Right cardiac atrium (tissue), 5 donors: ENCODE results near the gene PARP1. TPM values are rescaled to one million over a fixed set of nuclear protein-coding genes. Genes with fewer than 3 reads are reported as not detected.

Source experiments
- ATAC-seq, 2 donors: fragments of 200-7000 bp; cut with Tn5 transposase; one replicate each; pipeline versions ENCODE4 v1.8.0 to v1.9.1; 2020; ENCODE audit warnings: moderate library complexity in 2 of 2, mild to moderate bottlenecking in 1 of 2
- DNase-seq, 3 donors: peaks; one replicate each; pipeline ENCODE4 v3.0.0-alpha.2; 2020
- H3K27ac ChIP-seq: one replicate; pipeline ENCODE4 v1.5.1; 2013; ENCODE audit warnings: mild to moderate bottlenecking, low read length, control low read depth, moderate library complexity
- H3K27me3 ChIP-seq: one replicate; pipeline ENCODE4 v1.6.1; 2013; ENCODE audit not compliant: control insufficient read depth, insufficient read depth
- H3K4me1 ChIP-seq: one replicate; pipeline ENCODE4 v1.6.1; 2013; ENCODE audit warnings: low read length; ENCODE audit not compliant: control insufficient read depth, insufficient read depth
- H3K4me3 ChIP-seq: one replicate; pipeline ENCODE4 v1.5.1; 2013; ENCODE audit warnings: low read length, control low read depth
- H3K9me3 ChIP-seq: one replicate; pipeline ENCODE4 v1.6.1; 2013; ENCODE audit warnings: low read length; ENCODE audit not compliant: control insufficient read depth
- WGBS: extraction: QIAGEN DNeasy Blood & Tissue Kit; methylation state at CpG from one replicate; pipeline ENCODE4 v1.1.7; 2013; 5-methylcytosine and 5-hydroxymethylcytosine counted together
- intact Hi-C, 4 donors: fragments of 100-400 bp; cut with DNase I; formaldehyde crosslinking; loops; one replicate each; pipeline versions ENCODE4 v1.11.0 to v1.14.0; 2022 to 2023
- polyA plus RNA-seq: library from polyadenylated mRNA; stranded (reverse); fragments of 200-250 nt; gene quantifications from one replicate; pipeline ENCODE4 v1.2.3, GENCODE V29; 2013
- total RNA-seq, 4 donors: library from RNA; stranded (reverse); fragmentation: NEBNext Ultra II Directional; extraction: Animal tissue kit (Norgen Biotek cat#: 25700); gene quantifications; one replicate each; pipeline ENCODE4 v1.2.1, GENCODE V29; 2021
- donor health status: healthy with polysubstance abuse.
- donor health status: DM: no; HTN: yes; CAD: no.
- donor health status: DM: no; HTN: no; CAD: no.
- donor health status: DM: no; HTN: yes; CAD: no; lungs with severe emphysema.
- donor health status: DM: yes; HTN: yes; CAD: no.

PARP1 gene
- total and polyA plus RNA-seq, 5 donors = 34.2 to 61.6 (median 54.0) TPM

DNA sequence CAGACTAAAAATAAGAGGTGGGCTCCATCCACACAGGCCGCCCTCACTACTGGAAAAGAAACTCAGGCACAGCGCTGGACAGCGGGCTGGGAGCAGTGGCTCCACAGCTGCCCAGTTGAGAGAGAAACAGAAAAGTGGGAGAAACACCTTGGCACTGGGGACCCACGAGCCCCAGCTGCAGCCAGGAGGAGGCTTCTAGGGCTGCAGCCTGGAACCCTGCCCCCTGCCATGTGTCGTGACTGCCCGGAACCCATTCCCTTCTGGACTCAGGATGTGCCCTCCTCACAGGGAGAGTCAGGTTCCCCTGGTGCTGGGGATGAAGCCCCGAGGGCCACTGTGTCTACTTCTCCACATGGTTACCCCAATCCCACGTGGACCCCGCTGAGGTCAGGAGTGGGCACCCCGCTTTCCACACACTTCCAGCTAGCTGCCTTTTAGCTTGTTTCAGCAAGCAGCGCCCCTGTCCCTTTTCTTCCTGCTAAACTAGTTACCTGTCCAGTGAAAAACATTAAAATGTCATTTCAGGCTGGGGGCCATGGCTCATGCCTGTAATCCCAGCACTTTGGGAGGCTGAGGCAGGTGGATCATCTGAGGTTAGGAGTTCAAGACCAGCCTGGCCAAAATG lies 35.9 kb downstream of the PARP1 start:
- ATAC-seq (peak in 1 of 2 donors; percentile 13), DNase-seq (no peak)
- Histone ChIP-seq H3K9me3 (no peaks in the 10 kb centered on the region), H3K4me3 (no peak overlapping the region), H3K27me3 (no peaks in the 10 kb centered on the region), H3K27ac (no peak overlapping the region), H3K4me1 (peaks cover 7% of the 10 kb centered on the region)
- 94% methylated on average over 11 of the region's 11 CpGs for WGBS
- intact Hi-C loops = no loop called here

DNA sequence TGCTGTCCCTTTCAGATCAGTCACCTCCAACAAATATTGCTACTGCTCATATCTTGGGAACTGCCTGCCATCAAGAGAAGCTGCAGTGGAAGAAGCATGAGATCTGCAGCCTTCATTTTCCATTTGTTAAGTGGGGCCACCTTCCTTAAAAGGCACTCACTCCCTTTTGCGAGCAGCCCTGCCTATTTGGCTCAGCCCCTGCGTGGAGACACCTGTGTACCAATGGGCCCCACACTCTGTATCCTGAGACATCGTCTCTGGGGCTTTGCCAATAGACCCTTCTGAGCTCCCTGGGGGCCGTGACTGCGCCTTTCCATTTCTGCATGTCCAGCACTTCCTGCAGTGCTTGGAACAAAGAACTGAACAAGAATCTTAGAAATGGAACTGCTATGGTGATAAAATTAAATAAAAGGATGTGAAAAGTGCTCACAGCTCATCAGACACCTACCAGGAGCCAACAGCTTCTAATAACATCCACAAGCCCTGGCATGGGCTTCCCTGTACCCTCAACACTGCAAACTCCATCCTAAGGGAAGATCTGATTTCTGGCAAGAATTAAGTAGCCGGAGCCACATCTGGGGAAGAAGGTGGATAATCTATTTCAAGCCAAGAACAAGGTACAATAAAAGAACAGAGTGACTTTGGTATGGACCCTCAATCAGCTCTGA lies 36.7 kb downstream of the PARP1 start:
- intact Hi-C loops = no loop called here
- DNase-seq (no peak), ATAC-seq (peak in 1 of 2 donors; percentile 41)
- Histone ChIP-seq H3K27me3 (no peaks in the 10 kb centered on the region), H3K27ac (peak overlapping the region; percentile 31), H3K4me1 (peaks cover 7% of the 10 kb centered on the region), H3K9me3 (no peaks in the 10 kb centered on the region), H3K4me3 (no peak overlapping the region)
- WGBS = 63% methylated on average over 6 of the region's 6 CpGs

DNA sequence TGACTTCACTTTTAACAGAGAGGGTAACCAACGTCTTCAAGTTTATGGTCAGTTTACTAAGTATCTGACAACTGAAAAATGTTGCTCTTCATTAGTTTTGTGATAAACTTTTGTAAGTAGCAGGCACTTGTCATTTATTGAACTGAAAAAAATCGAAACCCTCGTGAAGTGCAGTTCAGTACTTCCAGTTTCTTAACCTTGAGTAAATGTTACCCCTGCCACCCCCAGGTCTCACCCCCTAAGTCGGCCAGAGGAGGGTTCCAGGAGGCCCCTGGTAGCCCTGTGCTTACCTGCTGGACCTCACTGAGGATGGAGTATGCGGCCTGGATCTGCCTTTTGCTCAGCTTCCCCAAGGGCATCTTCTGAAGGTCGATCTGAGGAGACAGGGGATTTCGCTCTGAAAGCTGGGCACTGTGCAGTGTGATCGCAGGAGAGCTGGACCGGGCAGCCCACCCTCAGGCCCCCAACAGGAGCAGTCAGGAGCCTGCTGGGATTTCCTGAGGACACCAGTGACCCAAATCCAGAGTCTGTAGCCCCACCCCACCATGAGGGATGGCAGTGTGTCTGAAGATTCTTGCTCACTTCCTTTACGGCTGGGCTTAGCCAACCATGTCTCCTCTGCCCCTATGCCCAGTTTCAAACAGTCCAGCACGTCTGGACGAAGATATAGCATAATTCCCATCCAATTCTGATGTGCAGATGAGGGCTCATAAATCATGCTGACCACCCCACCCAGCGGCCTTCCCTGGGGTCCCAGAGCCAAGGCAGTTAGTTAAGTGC lies 37.6 kb downstream of the PARP1 start:
- ATAC-seq (no peak), DNase-seq (no peak)
- Histone ChIP-seq H3K4me1 (peaks cover 7% of the 10 kb centered on the region), H3K9me3 (no peaks in the 10 kb centered on the region), H3K27me3 (no peaks in the 10 kb centered on the region), H3K27ac (no peak overlapping the region), H3K4me3 (no peak overlapping the region)
- WGBS = 88% methylated on average over 13 of the region's 13 CpGs
- intact Hi-C loops = no loop called here

DNA sequence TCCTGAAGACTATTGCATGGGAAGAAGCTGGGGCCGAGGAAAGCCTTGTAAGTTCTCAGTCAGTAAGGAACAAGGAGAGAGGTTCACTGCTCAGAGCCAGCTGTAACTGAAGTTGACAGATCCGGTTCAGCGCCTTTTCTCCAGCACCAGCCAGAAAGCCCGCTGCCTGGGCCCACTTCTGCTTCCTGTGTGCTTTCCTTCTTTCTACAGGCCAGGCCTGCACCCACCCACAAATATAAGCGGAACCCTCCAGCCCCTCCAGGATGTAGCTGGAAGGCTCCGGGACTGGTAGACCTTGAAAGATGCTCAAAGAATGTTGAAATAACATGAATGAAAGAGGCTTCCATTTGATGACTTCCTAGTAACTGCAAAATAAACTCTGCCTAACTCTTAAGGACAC lies 38.8 kb downstream of the PARP1 start:
- ATAC-seq = no peak
- intact Hi-C loops = no loop called here
- no peaks in the 10 kb centered on the region for H3K27me3 ChIP-seq
- H3K27ac ChIP-seq = no peak overlapping the region
- H3K4me3 ChIP-seq = no peak overlapping the region
- peaks cover 10% of the 10 kb centered on the region for H3K4me1 ChIP-seq
- H3K9me3 ChIP-seq = no peaks in the 10 kb centered on the region
- no peak for DNase-seq
- 86% methylated on average over 6 of the region's 6 CpGs for WGBS

DNA sequence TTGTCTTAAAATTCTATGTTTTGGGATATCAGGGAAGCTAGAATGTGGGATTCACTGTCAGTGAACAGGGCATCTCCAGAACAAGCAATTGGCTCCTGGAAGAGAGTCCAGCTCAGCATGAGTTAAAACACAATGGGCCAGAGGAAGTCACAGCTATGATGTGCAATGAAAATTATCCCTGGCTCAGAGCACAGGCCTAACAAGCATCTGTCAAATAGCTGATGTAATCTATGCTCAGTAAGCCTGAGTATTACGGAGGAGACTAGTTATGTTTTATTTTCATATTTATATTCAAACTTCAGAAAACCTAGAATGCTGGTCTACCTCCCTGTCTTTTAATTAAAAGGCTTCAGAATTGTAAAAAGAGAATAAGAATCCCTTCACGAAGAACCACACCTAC lies 41.6 kb downstream of the PARP1 start:
- Histone ChIP-seq H3K4me1 (peaks cover 5% of the 10 kb centered on the region), H3K9me3 (no peaks in the 10 kb centered on the region), H3K27ac (no peak overlapping the region), H3K27me3 (no peaks in the 10 kb centered on the region), H3K4me3 (no peak overlapping the region)
- ATAC-seq (no peak), DNase-seq (no peak)
- 82% methylated on average over 2 of the region's 2 CpGs for WGBS
- intact Hi-C loops = no loop called here

DNA sequence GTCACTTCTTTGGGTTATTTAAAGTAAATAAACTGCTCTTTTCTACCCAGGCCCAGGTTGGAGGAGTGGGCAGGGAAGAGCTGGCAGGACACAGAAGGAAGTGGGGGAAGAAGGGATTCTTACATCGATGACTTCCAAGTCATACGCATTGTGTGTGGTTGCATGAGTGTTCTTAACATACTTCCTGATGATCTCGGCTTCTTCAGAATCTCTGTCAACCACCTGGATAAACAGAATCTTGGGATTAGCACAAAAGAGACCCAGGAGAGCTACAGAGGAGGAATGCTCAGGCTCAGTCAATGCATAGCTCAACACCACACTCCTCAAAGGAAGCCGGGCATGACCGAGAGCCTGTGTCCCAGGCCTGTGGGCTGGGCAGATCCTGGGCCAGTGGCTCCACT lies 42.1 kb downstream of the PARP1 start:
- no peak for DNase-seq
- Histone ChIP-seq H3K27ac (no peak overlapping the region), H3K4me3 (no peak overlapping the region), H3K9me3 (no peaks in the 10 kb centered on the region), H3K27me3 (no peaks in the 10 kb centered on the region), H3K4me1 (peaks cover 5% of the 10 kb centered on the region)
- ATAC-seq = no peak
- intact Hi-C loops = no loop called here
- WGBS = 83% methylated on average over 5 of the region's 5 CpGs

DNA sequence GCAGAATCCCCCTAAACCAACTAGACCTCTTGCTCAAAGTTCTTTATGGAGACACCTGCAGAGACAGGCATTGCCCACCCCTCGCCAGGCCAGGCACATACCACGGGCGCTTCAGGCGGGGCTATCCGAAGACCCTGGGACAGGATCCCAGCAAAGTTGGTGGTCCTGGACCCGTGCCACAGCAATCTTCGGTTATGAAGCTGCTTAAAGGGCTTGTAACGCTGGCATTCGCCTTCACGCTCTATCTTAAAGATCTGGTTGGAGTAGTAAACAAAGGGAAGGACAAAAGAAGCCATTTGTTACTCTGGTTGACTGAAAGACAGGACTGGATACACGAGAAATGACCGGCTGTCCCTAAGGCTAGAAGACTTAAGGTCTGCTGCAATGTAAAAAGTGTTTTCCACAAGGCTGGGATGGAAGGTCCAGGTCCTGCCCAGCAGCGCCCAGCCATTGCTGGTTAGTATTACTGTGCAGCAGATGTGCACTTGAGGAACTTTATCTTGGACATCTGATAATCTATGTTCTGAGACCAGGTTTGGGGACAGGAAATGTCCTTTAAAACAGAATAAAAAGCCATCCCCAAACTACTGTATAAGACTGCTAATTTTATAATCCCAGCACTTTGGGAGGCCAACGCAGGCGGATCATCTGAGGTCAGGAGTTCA lies 42.9 kb downstream of the PARP1 start:
- peak overlapping the region; percentile 37 for H3K27ac ChIP-seq
- 74% methylated on average over 15 of the region's 15 CpGs for WGBS
- intact Hi-C loops = no loop called here
- no peaks in the 10 kb centered on the region for H3K9me3 ChIP-seq
- no peak for DNase-seq
- peak in 1 of 2 donors; percentile 20 for ATAC-seq
- no peaks in the 10 kb centered on the region for H3K27me3 ChIP-seq
- H3K4me3 ChIP-seq = no peak overlapping the region
- H3K4me1 ChIP-seq = peaks cover 5% of the 10 kb centered on the region

DNA sequence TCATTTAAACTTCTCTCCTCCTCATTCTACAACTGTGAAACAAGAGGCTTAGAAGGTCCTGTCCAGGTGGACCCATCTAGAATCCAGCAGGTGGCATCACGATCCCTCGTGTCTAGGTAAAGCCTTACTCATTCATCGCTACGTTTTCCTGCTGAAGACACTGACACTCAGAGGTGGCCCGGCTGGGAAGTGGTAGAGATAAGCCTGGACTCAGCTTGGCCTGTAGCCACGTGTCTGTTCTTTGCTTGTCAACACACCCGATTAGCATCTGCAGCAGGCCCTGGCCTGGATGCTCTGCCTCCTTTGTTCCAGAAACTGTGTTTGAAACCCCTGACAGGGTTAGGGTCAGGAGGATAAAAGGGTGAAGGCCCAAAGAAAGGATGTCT lies 43.4 kb downstream of the PARP1 start:
- H3K27me3 ChIP-seq = no peaks in the 10 kb centered on the region
- H3K27ac ChIP-seq = peak overlapping the region; percentile 37
- H3K4me1 ChIP-seq = peaks cover 5% of the 10 kb centered on the region
- H3K4me3 ChIP-seq = no peak overlapping the region
- intact Hi-C loops = no loop called here
- ATAC-seq = peak; percentile 61 to 83
- no peaks in the 10 kb centered on the region for H3K9me3 ChIP-seq
- 37% methylated on average over 7 of the region's 7 CpGs for WGBS
- DNase-seq = peak; percentile 48 to 77 (median 76)

DNA sequence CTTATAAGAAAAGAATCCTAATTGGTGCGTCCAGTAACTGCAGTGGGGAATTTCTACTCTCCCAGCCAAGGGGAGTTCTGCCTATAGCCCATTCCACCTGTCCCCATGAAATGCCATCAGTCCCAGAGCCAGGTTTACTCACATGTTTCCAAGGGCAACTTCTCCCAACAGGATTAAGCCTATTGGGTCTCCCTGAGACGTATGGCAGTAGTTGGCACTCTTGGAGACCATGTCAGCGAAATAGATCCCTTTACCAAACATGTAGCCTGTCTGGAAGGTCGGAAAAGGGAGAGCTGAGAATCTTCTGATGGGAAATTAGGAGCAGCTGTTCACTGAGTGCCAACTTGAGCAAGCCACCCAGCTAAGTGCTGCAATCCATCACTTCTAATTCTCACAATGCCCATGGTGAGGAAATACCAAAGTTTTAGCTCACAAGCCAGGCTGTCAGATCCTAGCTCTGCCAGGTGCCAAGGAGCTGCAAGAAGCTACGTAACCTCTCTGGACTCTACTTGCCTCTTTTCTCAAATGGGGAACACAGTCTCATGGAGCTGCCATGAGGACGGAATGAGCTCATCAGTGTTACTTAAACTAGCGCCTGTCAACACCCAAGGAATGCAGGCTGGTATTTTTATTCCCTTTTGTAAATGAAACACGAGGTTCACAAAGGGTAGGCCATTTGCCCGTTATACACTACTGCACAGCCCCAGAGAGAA lies 43.9 kb downstream of the PARP1 start:
- no peaks in the 10 kb centered on the region for H3K9me3 ChIP-seq
- peak overlapping the region; percentile 37 for H3K27ac ChIP-seq
- WGBS = 68% methylated on average over 9 of the region's 9 CpGs
- peaks cover 5% of the 10 kb centered on the region for H3K4me1 ChIP-seq
- no peak overlapping the region for H3K4me3 ChIP-seq
- intact Hi-C loops = no loop called here
- H3K27me3 ChIP-seq = no peaks in the 10 kb centered on the region
- DNase-seq (no peak), ATAC-seq (peak; percentile 34 to 48)

DNA sequence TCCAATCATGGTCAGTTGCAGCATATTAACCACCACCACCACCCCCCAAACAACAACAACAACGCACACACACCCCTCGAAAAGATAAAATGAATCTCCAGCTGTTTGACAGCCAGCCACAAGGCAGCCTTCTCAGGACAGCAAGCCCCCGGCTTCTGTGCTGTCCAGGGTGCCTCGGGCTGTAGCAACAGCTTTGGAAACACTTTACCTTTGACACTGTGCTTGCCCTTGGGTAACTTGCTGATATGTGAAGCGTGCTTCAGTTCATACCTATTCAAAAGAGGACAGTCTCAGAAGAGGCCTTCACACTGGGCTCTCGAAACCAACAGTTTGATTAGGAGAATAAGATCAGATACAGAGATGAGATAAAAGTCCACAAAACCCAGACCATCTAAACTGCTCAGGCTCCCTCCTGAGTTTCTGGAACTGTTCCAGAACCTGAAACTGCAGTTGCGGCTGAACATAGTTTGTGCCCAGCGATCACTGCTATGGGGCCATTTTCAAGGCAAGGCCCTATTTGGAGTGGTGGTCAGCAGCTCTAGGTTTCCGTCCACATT lies 44.9 kb downstream of the PARP1 start:
- no peak overlapping the region for H3K27ac ChIP-seq
- DNase-seq (no peak), ATAC-seq (no peak)
- whole genome bisulfite sequencing = 84% methylated on average over 9 of the region's 9 CpGs
- no peaks in the 10 kb centered on the region for H3K27me3 ChIP-seq
- H3K4me3 ChIP-seq = no peak overlapping the region
- peaks cover 5% of the 10 kb centered on the region for H3K4me1 ChIP-seq
- no peaks in the 10 kb centered on the region for H3K9me3 ChIP-seq
- intact Hi-C loops = no loop called here
